Mucosa of descending colon (tissue), 3 donors: Measurements from ENCODE around the gene CXCL14. TPM values are rescaled to one million over a fixed set of nuclear protein-coding genes. Genes with fewer than 3 reads are reported as not detected.

Experiments used
- ATAC-seq: fragments of 200-7000 bp; cut with Tn5 transposase; one replicate; pipeline ENCODE4 v1.9.1; 2020; ENCODE audit warnings: mild to moderate bottlenecking, moderate library complexity
- DNase-seq, 3 donors: peaks; one replicate each; pipeline ENCODE4 v3.0.0-alpha.2; 2020
- H3K36me3 ChIP-seq: fragments of 200-600 bp; one replicate; pipeline ENCODE4 v1.8.0; 2021; ENCODE audit warnings: low read depth, mild to moderate bottlenecking
- H3K4me1 ChIP-seq: fragments of 200-600 bp; one replicate; pipeline ENCODE4 v1.8.0; 2021; ENCODE audit warnings: low read depth, mild to moderate bottlenecking
- H3K4me3 ChIP-seq: fragments of 200-600 bp; one replicate; pipeline ENCODE4 v1.8.0; 2021; ENCODE audit warnings: mild to moderate bottlenecking
- H3K9me3 ChIP-seq: fragments of 200-600 bp; one replicate; pipeline ENCODE4 v1.8.0; 2021; ENCODE audit warnings: mild to moderate bottlenecking
- intact Hi-C, 2 donors: fragments of 100-400 bp; cut with DNase I in 1 of 2; cut with micrococcal nuclease in 1 of 2; formaldehyde crosslinking; loops; one replicate each; pipeline versions ENCODE4 v1.11.0 to v1.11.1; 2022; cut with DNase I, micrococcal nuclease
- total RNA-seq, 3 donors: library from RNA; stranded (reverse); fragmentation: NEBNext Ultra II Directional in 2 of 3; extraction: Animal tissue kit (Norgen Biotek cat#: 25700) in 2 of 3; gene quantifications; one replicate each; pipeline versions ENCODE4 v1.2.1 to v1.2.4, GENCODE V29; 2021 to 2023
- TF ChIP-seq, protein P1 (sequence below): fragments of 200-600 bp; IDR thresholded peaks from one replicate; pipeline ENCODE4 v1.8.0; 2022; ENCODE audit warnings: antibody characterized with exemption, mild to moderate bottlenecking
- donor health status: DM: no; HTN: no; CAD: no; lungs with moderate emphysema.
- donor health status: DM: no; HTN: no; CAD: no.
- donor health status: DM: no; HTN: yes; CAD: no.

The CXCL14 gene
- total RNA-seq, 3 donors from 2014 or later, result 16.7 to 61.6 (median 24.2) TPM

- TF ChIP-seq, protein P1, sequence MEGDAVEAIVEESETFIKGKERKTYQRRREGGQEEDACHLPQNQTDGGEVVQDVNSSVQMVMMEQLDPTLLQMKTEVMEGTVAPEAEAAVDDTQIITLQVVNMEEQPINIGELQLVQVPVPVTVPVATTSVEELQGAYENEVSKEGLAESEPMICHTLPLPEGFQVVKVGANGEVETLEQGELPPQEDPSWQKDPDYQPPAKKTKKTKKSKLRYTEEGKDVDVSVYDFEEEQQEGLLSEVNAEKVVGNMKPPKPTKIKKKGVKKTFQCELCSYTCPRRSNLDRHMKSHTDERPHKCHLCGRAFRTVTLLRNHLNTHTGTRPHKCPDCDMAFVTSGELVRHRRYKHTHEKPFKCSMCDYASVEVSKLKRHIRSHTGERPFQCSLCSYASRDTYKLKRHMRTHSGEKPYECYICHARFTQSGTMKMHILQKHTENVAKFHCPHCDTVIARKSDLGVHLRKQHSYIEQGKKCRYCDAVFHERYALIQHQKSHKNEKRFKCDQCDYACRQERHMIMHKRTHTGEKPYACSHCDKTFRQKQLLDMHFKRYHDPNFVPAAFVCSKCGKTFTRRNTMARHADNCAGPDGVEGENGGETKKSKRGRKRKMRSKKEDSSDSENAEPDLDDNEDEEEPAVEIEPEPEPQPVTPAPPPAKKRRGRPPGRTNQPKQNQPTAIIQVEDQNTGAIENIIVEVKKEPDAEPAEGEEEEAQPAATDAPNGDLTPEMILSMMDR, result no peak
- Histone ChIP-seq H3K9me3 (peaks cover 8% of the 10 kb centered on the region), H3K4me3 (no peak overlapping the region), H3K36me3 (no peaks in the 10 kb centered on the region), H3K4me1 (no peaks in the 10 kb centered on the region)
- DNase-seq (no peak), ATAC-seq (no peak)
- intact Hi-C loops, result no loop called here
These were observed 44.5 kb upstream of the CXCL14 start for GRCh38 chr5:135623186-135623715.

DNA sequence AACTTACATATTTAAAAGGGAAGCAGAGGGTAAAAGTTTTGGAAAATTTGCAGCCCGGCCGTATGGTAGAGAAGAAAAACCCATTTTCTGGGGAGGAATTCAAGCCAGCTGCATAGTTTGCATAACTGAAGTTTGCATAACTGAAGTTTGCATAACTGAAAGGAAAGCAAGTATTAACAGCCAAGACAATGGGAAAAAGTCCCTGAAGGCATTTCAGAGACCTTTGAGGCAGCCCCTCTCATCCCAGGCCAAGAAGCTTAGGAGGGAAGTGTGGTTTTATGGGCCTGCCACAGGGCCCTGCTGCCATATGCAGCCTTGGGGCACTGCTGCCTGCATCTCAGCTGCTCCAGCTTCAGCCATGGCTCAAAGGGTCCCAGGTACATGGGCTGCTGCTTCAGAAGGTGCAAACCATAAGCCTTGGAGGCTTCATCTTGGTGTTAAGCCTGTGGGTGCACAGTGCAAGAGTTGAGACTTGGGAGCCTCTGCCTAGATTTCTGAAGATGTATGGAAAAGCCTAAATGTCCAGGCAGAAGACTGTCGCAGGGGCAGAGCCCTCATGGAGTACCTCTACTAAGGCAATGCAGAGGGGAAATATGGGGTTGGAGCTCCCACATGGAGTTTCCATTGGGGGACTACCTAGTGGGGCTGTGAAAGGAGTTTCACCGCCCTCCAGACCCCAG is 36.9 kb upstream of the CXCL14 start:
- Histone ChIP-seq H3K4me1 (no peaks in the 10 kb centered on the region), H3K4me3 (no peak overlapping the region), H3K36me3 (no peaks in the 10 kb centered on the region), H3K9me3 (peaks cover 8% of the 10 kb centered on the region)
- DNase-seq (no peak), ATAC-seq (no peak)
- TF ChIP-seq, protein P1, result no peak
- intact Hi-C loops, result no loop called here

DNA sequence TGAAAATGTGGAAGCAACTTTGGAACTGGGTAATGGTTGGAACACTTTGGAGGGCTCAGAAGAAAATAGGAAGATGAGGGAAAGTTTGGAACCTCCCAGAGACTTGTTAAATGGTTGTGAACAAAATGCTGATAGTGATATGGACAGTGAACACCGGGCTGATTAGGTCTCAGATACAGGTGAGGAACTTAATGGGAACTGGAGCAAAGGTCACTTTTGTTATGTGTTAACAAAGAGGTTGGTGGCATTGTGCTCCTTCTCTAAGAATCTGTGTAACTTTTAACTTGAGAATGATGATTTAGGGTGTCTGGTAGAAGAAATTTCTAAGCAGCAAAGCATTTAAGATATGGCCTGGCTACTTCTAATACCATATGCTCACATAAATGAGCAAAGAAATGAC is 36.4 kb upstream of the CXCL14 start:
- ATAC-seq (no peak), DNase-seq (no peak)
- intact Hi-C loops, result no loop called here
- H3K4me1 ChIP-seq, result no peaks in the 10 kb centered on the region
- TF ChIP-seq, protein P1, result no peak
- no peak overlapping the region for H3K4me3 ChIP-seq
- H3K9me3 ChIP-seq, result peaks cover 8% of the 10 kb centered on the region
- H3K36me3 ChIP-seq, result no peaks in the 10 kb centered on the region

DNA sequence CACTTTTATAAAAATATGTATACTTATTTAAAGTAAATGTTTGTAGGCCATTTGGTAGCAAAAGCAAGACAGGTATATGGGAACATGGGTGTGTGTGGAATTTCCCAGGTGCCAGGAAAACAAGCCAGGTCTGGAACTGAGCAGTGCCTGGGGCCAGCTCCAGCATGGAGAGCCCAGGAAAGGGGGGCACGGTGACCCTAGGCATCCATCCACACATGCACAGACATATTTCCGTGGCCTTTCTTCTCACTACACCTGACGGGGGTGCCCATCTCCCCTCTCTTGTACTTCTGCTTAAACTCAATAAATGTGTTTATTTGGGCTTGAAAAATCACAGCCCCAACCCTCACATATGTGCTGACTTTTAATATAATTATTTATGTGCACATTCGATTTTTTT is 31.2 kb upstream of the CXCL14 start:
- Histone ChIP-seq H3K4me1 (no peaks in the 10 kb centered on the region), H3K4me3 (no peak overlapping the region), H3K36me3 (no peaks in the 10 kb centered on the region), H3K9me3 (no peaks in the 10 kb centered on the region)
- intact Hi-C loops, result no loop called here
- ATAC-seq (no peak), DNase-seq (no peak)
- TF ChIP-seq, protein P1, result no peak

DNA sequence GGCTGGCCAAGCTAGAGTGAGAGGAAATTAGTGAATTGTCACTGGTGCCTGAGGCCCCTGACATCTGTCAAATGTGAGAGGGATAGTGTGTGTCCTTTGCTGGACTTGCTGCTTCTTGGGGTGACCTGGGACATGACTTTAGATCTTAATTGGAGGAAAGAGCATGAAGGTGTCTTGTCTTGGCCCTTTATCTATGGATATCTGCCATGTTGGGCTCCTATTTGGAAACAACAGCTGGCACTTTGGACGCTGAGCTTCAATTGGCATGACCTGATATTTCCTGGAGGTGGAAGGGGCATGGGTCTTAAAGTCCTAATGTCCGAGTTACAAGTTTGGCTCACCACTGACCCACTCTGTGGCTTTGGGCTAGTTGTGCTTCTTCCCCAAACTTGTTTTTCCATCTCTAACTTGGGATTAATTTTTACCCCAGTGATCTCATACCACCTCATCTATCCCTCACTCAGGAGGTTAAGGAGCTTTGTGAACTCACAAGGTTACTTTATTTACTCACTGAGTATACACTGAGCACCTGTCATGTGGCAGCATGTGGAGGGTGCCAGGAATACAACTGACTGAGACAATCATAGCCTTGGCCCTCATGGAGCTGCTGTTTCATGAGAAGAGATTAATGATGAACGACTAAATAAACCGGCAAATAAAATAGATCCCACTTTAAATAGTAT is 30.1 kb upstream of the CXCL14 start:
- ATAC-seq (no peak), DNase-seq (no peak)
- no peaks in the 10 kb centered on the region for H3K4me1 ChIP-seq
- H3K36me3 ChIP-seq, result no peaks in the 10 kb centered on the region
- TF ChIP-seq, protein P1, result no peak
- intact Hi-C loops, result no loop called here
- no peak overlapping the region for H3K4me3 ChIP-seq
- H3K9me3 ChIP-seq, result no peaks in the 10 kb centered on the region
